Measurements from ENCODE around the gene FHL5.

The FHL5 gene

GRCh38 chr6:96651816-96652215, 88.9 kb downstream of the FHL5 start:
- no peak for DNase-seq (ENCODE audit: low spot score)
- ChIA-PET CTCF (no interaction called here), POLR2A (ENCODE audit: low non-redundant PET) (no interaction called here)
- H3K27ac ChIP-seq, result no peak overlapping the region
- TF ChIP-seq CTCF (conservative IDR thresholded peaks at IDR 0.05; ENCODE audit: low read depth), result no peak

GRCh38 chr6:96652552-96652951, 89.6 kb downstream of the FHL5 start:
- CTCF ChIA-PET, result no interaction called here
- DNase-seq (ENCODE audit: low spot score), result no peak
- POLR2A ChIA-PET (ENCODE audit: low non-redundant PET), result no interaction called here

GRCh38 chr6:96653181-96653580, 90.3 kb downstream of the FHL5 start:
- no peak for DNase-seq (ENCODE audit: low spot score)
- CTCF ChIA-PET, result no interaction called here
- POLR2A ChIA-PET (ENCODE audit: low non-redundant PET), result no interaction called here
- no peak overlapping the region for H3K27ac ChIP-seq
- TF ChIP-seq CTCF (conservative IDR thresholded peaks at IDR 0.05; ENCODE audit: low read depth), result no peak

More at GRCh38 chr6:96652552-96652951, 89.6 kb downstream of the FHL5 start:
- no peak for TF ChIP-seq CTCF (conservative IDR thresholded peaks at IDR 0.05; ENCODE audit: low read depth)
- no peak overlapping the region for H3K27ac ChIP-seq

GRCh38 chr6:96656567-96656966, 93.6 kb downstream of the FHL5 start:
- ChIA-PET POLR2A (ENCODE audit: low non-redundant PET) (no interaction called here), CTCF (interaction anchor here (0.6 kb wide), 1 partner anchor 402 kb away, joined by 3 read pairs; no protein-coding TSS in a partner anchor)
- DNase-seq (ENCODE audit: low spot score), result no peak
- no peak for TF ChIP-seq CTCF (conservative IDR thresholded peaks at IDR 0.05; ENCODE audit: low read depth)
- H3K27ac ChIP-seq, result no peak overlapping the region

- ChIA-PET POLR2A (ENCODE audit: low non-redundant PET) (no interaction called here), CTCF (interaction anchor here (0.6 kb wide), 1 partner anchor 401 kb away, joined by 3 read pairs; no protein-coding TSS in a partner anchor)
- H3K27ac ChIP-seq, result no peak overlapping the region
- TF ChIP-seq CTCF (conservative IDR thresholded peaks at IDR 0.05; ENCODE audit: low read depth), result no peak
- no peak for DNase-seq (ENCODE audit: low spot score)
Measured at GRCh38 chr6:96657344-96657743, 94.4 kb downstream of the FHL5 start.

GRCh38 chr6:96659084-96659845, 96.3 kb downstream of the FHL5 start:
- no peak overlapping the region for H3K27ac ChIP-seq
- ChIA-PET CTCF (interaction anchor here (0.6 kb wide), 1 partner anchor 130 kb away, joined by 3 read pairs; no protein-coding TSS in a partner anchor), POLR2A (ENCODE audit: low non-redundant PET) (no interaction called here)
- no peak for TF ChIP-seq CTCF (conservative IDR thresholded peaks at IDR 0.05; ENCODE audit: low read depth)
- DNase-seq (ENCODE audit: low spot score), result no peak

Data from RWPE1 (cell line).